Measurements from ENCODE around the gene DOK7. TPM values are rescaled to one million over a fixed set of nuclear protein-coding genes. Genes with fewer than 3 reads are reported as not detected.

The DOK7 gene
- total and polyA plus RNA-seq, 2 donors (not counting 3 experiments of a cell fraction or from before 2014, with no cell fraction given) = not detected

DNA sequence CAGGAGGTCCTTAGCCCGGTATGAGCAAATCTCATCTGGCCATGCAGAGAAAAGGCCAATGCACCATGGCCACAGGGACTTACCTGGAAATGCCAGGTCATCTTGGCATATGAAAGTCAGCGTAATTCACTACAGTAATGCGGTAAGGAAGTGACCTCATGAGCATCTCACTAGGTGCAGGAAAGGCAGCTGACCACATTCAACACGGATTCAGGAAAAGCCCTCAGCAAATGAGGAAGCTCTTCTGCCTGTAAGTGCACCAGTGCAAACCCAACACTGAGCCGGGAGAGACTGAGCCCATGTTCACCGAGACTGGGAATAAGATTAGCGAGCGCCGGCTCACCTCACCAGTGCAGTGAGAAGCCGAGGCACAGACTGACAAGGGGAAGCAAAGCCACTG is 45.4 kb downstream of the DOK7 start:
- peaks cover 3 to 21% of the 10 kb centered on the region in 2 experiments for H3K36me3 ChIP-seq (ENCODE audit: control insufficient read depth in 2 of 2, extremely low read depth in 1 of 2, insufficient read depth in 2 of 2, low read length in 2 of 2)
- DNase-seq (ENCODE audit: low read depth, low spot score) (no peak), FAIRE-seq (no peak)
- POLR2A ChIA-PET = no interaction called here
- intact Hi-C loops (cut with micrococcal nuclease) = no loop called here
- no peak overlapping the region for H3K9ac ChIP-seq (replicated peaks; ENCODE audit: extremely low read depth, insufficient read depth, low read length)
- dilution Hi-C loops (cut with MboI; ENCODE audit: extremely low pct_ligation_motif_present, low sequenced_read_pairs) = no loop called here
- H4K20me1 ChIP-seq (replicated peaks; ENCODE audit: control insufficient read depth, extremely low read depth, insufficient read depth, low read length) = no peaks in the 10 kb centered on the region
- H3K4me1 ChIP-seq (ENCODE audit: control insufficient read depth, extremely low read depth, insufficient read depth, low read length) = no peaks in the 10 kb centered on the region
- H3K27ac ChIP-seq (ENCODE audit: insufficient read depth, low read depth, low read length) = no peak overlapping the region
- H3K79me2 ChIP-seq (ENCODE audit: control insufficient read depth, insufficient read depth, low read length) = peaks cover 2% of the 10 kb centered on the region
- no peaks in the 10 kb centered on the region for H3K9me1 ChIP-seq (replicated peaks; ENCODE audit: control insufficient read depth, extremely low read depth, insufficient read depth, low read length)
- H3K4me3 ChIP-seq (replicated peaks in 1 of 3; ENCODE audit: insufficient read depth in 1 of 3, low read depth in 1 of 3, low read length in 3 of 3) = no peak overlapping the region
- no peak overlapping the region for H2AFZ ChIP-seq (ENCODE audit: low read depth, low read length)
- CTCF ChIA-PET = no interaction called here
- TF ChIP-seq, protein P1, sequence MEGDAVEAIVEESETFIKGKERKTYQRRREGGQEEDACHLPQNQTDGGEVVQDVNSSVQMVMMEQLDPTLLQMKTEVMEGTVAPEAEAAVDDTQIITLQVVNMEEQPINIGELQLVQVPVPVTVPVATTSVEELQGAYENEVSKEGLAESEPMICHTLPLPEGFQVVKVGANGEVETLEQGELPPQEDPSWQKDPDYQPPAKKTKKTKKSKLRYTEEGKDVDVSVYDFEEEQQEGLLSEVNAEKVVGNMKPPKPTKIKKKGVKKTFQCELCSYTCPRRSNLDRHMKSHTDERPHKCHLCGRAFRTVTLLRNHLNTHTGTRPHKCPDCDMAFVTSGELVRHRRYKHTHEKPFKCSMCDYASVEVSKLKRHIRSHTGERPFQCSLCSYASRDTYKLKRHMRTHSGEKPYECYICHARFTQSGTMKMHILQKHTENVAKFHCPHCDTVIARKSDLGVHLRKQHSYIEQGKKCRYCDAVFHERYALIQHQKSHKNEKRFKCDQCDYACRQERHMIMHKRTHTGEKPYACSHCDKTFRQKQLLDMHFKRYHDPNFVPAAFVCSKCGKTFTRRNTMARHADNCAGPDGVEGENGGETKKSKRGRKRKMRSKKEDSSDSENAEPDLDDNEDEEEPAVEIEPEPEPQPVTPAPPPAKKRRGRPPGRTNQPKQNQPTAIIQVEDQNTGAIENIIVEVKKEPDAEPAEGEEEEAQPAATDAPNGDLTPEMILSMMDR (IDR thresholded peaks at IDR 0.05; ENCODE audit: extremely low read depth in 1 of 2, insufficient read depth in 1 of 2, low read depth in 1 of 2, low read length in 2 of 2) = no peak
- TF ChIP-seq GATA2 (IDR thresholded peaks at IDR 0.05; ENCODE audit: insufficient read depth, insufficient read length, low read depth, low read length) (no peak), POLR2AphosphoS5 (IDR thresholded peaks at IDR 0.05; ENCODE audit: insufficient read depth, low read depth, low read length) (no peak), FOS (IDR thresholded peaks at IDR 0.05; ENCODE audit: borderline replicate concordance, insufficient read depth, low read length) (no peak), MYC (IDR thresholded peaks at IDR 0.05; ENCODE audit: low read depth, low read length) (no peak)
- no peak overlapping the region for H3K4me2 ChIP-seq (ENCODE audit: insufficient read depth, low read length)
- no peaks in the 10 kb centered on the region for H3K9me3 ChIP-seq (replicated peaks; ENCODE audit: control insufficient read depth, insufficient read depth, low read length)
- no TSS peak for BruUV-seq (replicated peaks)
- H3K27me3 ChIP-seq (ENCODE audit: control insufficient read depth in 2 of 2, insufficient read depth in 2 of 2, low read length in 2 of 2) = no peaks in the 10 kb centered on the region

DNA sequence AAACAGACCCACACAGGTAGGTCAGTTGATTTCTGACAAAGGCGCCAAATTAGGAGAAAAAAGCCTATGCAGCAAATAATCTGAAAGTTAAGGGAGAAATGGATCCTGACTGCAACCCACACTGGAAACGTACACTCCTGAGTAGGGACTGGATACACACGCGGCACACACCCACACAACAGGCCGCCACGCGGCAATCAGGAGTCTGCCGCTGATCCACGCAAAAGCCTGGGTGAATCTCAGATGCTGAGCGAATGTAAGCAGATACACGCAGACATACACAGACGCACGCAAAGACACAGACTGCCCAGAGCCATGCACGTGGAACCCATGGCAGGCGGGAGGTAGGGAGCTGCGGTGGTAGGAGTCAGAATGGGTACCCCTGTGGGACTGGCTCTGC is 47.4 kb downstream of the DOK7 start:
- peaks cover 1% of the 10 kb centered on the region for H3K79me2 ChIP-seq (ENCODE audit: control insufficient read depth, insufficient read depth, low read length)
- no peaks in the 10 kb centered on the region for H3K27me3 ChIP-seq (ENCODE audit: control insufficient read depth in 2 of 2, insufficient read depth in 2 of 2, low read length in 2 of 2)
- no peaks in the 10 kb centered on the region for H3K9me1 ChIP-seq (replicated peaks; ENCODE audit: control insufficient read depth, extremely low read depth, insufficient read depth, low read length)
- TF ChIP-seq EZH2 (IDR thresholded peaks at IDR 0.05; ENCODE audit: borderline replicate concordance, low read depth, low read length, severe bottlenecking) = no peak
- TF ChIP-seq, protein P1 (IDR thresholded peaks at IDR 0.05; ENCODE audit: extremely low read depth in 1 of 2, insufficient read depth in 1 of 2, low read depth in 1 of 2, low read length in 2 of 2) = no peak
- no peak for TF ChIP-seq FOS (IDR thresholded peaks at IDR 0.05; ENCODE audit: borderline replicate concordance, insufficient read depth, low read length)
- no peak for TF ChIP-seq GATA2 (IDR thresholded peaks at IDR 0.05; ENCODE audit: insufficient read depth, insufficient read length, low read depth, low read length)
- no peak for TF ChIP-seq JUN (IDR thresholded peaks at IDR 0.05; ENCODE audit: borderline replicate concordance, insufficient read depth, insufficient read length, low read depth)
- TF ChIP-seq POLR2AphosphoS5 (IDR thresholded peaks at IDR 0.05; ENCODE audit: insufficient read depth, low read depth, low read length) = no peak
- no peak for TF ChIP-seq MAX (IDR thresholded peaks at IDR 0.05; ENCODE audit: insufficient read depth, insufficient read length)
- no peak overlapping the region for H3K4me3 ChIP-seq (replicated peaks in 1 of 3; ENCODE audit: insufficient read depth in 1 of 3, low read depth in 1 of 3, low read length in 3 of 3)
- no peak overlapping the region for H3K27ac ChIP-seq (ENCODE audit: insufficient read depth, low read depth, low read length)
- H3K4me1 ChIP-seq (ENCODE audit: control insufficient read depth, extremely low read depth, insufficient read depth, low read length) = no peaks in the 10 kb centered on the region
- no peak overlapping the region for H3K9ac ChIP-seq (replicated peaks; ENCODE audit: extremely low read depth, insufficient read depth, low read length)
- BruUV-seq (replicated peaks) = no TSS peak
- no peak for DNase-seq (ENCODE audit: low read depth, low spot score)
- H4K20me1 ChIP-seq (replicated peaks; ENCODE audit: control insufficient read depth, extremely low read depth, insufficient read depth, low read length) = no peaks in the 10 kb centered on the region
- no peaks in the 10 kb centered on the region for H3K9me3 ChIP-seq (replicated peaks; ENCODE audit: control insufficient read depth, insufficient read depth, low read length)
- dilution Hi-C loops (cut with MboI; ENCODE audit: extremely low pct_ligation_motif_present, low sequenced_read_pairs) = no loop called here
- intact Hi-C loops (cut with micrococcal nuclease) = no loop called here
- ChIA-PET POLR2A (no interaction called here), CTCF (no interaction called here)
- no peak for FAIRE-seq
- H3K36me3 ChIP-seq (ENCODE audit: control insufficient read depth in 2 of 2, extremely low read depth in 1 of 2, insufficient read depth in 2 of 2, low read length in 2 of 2) = peaks cover 7 to 32% of the 10 kb centered on the region in 2 experiments
- no peak overlapping the region for H3K4me2 ChIP-seq (ENCODE audit: insufficient read depth, low read length)
- no peak overlapping the region for H2AFZ ChIP-seq (ENCODE audit: low read depth, low read length)

Measured in endothelial cell of umbilical vein (primary cell).